Endothelial cell of hepatic sinusoid (primary cell): ENCODE results near the gene CIC.
"Not testable (repeated sequence)": the region's sequence is repeated elsewhere in the genome, so short reads cannot be mapped to it uniquely, and the experiment has no call there.

Experiments used
- in situ Hi-C: cut with HindIII; loops from 2 replicates; pipeline ENCODE4 v1.10.0; 2017; ENCODE audit warnings: low sequenced_read_pairs

Gene CIC

DNA sequence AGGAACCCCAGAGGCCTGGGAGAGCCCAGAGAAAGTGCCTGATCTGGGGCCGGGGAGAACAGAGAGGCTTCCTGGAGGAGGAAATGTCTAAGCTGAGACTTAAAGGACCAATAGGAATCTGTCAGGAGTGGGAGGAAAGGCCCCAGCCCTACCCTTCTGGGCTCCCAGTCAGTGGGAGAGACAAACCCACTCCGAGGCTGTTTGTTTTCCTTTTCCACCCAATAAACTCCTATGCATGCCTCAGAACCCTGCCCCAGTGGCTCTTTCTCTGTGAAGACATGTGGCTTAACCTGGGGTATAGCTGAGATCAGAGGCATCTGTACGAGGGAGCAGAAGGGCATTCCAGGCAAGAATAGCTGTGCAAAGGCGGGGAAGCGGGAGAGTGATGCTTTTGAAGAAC is 58.3 kb downstream of the CIC start:
- in situ Hi-C loops, result no loop called here

DNA sequence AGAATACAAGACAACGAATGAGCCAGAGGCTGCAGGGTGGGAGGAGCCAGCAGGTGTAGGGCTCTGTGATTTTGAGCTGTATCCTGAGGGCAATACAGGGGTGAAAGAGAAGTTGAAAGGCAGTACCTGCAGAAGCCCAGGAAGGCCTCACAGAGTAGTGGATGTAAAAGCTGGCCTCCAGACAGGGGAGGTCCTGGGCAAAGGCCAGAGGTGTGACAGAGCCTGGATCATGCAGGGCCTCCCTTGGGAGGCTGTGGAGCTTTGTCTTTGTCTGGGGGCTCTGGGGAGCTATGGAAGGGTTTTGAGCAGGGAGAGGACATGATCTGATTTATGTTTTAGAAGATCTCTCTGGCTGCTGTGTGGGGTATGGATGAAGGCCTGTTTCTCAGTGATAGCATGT is 59.1 kb downstream of the CIC start:
- in situ Hi-C loops, result no loop called here

DNA sequence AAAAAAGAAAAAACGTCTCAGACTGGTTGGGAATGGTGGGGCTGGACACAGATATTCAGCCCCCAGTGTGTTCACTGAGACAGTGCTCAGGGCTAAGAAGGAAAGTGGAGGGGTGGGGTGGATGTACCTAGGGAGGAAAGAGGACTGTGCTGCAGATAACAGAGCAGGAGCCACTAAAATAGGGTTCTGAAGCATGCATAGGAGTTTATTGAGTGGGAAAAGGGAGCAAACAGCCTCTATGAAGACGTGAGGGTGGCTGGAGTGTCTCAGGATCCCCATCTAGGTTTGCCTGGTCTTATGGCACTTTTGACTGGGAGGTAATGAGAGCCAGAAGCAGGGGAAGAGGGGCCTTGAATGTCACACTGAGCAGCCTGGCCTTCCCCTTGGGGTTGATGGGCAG is 59.8 kb downstream of the CIC start:
- in situ Hi-C loops, result no loop called here

DNA sequence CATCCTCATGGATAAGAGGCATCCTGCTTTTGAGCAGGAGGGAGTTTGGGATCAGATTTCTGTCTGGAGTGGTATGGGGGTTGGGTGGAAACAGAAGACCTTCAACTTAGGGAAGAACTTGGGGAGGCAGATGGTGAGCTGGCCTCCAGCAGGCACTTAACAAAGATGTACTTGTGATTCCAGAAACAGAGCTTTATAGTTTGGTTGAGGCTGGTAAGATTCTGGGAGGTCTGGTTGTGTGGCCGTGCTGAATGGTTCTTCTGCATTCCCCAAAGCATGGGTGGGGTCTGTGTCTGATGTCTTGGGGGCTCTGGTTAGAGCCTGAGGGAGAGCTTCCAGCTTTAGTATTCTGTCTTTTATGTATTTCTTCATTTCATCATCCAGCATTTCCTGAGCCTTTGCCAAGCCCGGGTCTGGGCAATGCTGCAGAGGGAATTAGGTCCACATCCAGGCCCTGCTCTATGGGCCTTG is 61.2 kb downstream of the CIC start:
- in situ Hi-C loops, result loop anchor here (5.0 kb wide), 3 partner anchors 73 to 98 kb away; partner anchors contain the start of gene ERF

DNA sequence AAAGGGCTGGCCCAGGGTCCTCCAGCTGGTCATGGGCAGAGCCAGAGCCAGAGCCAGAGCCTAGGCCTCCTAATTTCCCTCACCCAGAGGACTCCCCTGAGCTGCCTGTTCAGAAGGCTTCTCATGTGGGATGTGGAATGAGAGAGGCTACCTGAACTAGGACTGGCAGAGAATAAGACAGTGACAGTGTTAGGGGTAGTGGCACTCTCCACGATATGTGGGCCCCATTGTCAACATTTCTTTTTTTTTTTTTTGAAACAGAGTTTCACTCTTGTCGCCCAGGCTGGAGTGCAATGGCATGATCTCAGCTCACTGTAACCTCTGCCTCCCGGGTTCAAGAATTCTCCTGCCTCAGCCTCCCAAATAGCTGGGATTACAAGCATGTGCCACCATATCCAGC is 62.3 kb downstream of the CIC start:
- in situ Hi-C loops, result loop anchor here (5.0 kb wide), 3 partner anchors 74 to 99 kb away; partner anchors contain the start of gene ERF

DNA sequence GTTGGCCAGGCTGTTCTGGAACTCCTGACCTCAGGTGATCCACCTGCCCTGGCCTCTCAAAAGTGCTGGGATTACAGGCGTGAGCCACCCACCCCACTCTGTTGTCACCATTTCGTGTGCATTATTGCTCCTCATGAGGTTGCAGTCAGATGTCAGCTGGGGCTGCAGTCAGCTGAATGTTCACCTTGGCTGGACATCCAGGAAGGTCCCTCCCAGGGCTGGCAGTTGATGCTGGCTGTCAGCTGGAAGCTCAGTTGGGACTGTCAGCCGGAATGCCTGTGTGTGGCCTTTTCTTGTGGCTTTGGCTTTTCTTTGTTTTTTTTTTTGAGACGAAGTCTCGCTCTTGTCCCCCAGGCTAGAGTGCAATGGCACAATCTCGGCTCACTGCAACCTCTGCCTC is 63.0 kb downstream of the CIC start:
- in situ Hi-C loops, result loop anchor here (5.0 kb wide), 3 partner anchors 75 to 100 kb away; partner anchors contain the start of gene ERF

DNA sequence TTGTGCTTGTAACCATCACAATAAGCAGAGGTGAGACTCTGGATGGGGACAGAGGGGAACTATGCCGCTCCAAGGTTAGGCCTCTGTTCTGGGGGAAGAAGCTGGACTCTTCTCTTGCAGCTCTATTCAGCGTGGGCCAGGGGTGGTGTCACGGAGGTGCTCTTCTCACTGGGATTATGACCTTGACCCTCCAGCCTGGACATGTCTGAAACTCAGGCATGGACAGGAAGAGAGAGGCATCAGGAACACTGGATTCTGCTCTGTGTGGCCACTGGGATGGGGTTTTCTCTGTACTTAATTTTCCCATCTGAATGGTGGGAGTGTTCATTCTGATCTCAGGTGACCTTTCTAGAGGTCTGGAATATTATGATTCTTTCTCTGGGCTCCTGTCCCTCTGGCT is 64.0 kb downstream of the CIC start:
- in situ Hi-C loops, result loop anchor here (5.0 kb wide), 3 partner anchors 76 to 101 kb away; partner anchors contain the start of gene ERF

DNA sequence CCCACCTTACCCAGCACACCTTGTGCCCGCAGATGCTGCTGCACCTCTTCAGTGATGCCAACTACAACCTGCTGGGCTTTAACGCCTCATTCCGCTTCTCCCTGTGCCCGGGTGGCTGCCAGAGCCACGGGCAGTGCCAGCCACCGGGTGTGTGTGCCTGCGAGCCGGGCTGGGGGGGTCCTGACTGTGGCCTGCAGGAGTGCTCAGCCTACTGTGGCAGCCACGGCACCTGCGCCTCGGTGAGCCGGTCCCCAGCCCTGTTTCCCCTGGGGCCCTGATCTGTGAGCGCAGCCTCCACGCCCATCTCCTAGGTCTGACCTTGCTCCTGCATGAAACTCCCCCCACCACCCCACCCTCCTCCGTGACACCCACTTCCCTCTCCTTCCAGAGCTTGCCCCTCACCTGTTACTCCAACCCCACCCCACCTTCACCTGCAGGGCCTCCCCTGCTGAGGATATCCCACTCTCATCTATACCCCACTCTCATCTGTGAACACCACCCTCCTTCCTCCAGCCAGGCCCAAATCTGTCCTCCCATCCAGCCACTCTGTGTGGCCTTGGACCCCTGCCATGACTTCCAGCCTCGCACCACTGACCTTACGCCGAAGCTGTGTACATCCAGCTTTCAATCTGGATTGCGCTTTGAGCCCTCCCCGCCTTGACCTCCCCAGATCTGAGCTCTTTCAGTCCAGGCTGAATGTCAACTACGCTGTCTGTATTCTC is 65.1 kb downstream of the CIC start:
- in situ Hi-C loops, result loop anchor here (5.0 kb wide), 3 partner anchors 77 to 102 kb away; partner anchors contain the start of gene ERF

DNA sequence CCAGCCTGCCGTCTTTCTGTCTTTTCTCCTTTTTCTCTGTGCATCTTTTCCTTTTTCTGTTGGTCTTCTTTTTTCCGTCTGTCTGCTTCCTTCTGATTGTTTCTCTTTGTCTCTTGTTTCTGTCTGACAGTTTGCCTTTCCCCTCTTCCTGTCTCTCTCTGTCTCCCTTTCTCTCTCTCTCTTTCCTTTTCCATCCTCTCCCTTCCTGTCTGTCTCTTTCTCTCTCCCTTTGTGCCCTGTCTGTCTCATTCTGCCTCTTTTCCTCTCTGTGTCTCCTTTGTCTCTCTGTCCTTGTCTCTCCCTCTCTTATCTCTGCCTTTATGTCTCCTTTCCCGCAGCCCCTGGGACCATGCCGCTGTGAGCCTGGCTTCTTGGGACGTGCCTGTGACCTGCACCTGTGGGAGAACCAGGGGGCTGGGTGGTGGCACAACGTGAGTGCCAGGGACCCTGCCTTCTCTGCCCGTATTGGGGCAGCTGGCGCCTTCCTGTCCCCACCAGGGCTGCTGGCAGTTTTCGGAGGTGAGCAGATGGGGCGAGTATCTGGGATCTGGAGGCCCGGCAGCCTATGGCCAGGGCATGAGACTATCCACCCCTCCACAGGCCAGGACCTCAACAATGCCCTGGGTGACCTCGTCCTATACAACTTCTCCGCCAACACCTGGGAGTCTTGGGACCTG is 65.8 kb downstream of the CIC start:
- in situ Hi-C loops, result loop anchor here (5.0 kb wide), 3 partner anchors 78 to 103 kb away; partner anchors contain the start of gene ERF

DNA sequence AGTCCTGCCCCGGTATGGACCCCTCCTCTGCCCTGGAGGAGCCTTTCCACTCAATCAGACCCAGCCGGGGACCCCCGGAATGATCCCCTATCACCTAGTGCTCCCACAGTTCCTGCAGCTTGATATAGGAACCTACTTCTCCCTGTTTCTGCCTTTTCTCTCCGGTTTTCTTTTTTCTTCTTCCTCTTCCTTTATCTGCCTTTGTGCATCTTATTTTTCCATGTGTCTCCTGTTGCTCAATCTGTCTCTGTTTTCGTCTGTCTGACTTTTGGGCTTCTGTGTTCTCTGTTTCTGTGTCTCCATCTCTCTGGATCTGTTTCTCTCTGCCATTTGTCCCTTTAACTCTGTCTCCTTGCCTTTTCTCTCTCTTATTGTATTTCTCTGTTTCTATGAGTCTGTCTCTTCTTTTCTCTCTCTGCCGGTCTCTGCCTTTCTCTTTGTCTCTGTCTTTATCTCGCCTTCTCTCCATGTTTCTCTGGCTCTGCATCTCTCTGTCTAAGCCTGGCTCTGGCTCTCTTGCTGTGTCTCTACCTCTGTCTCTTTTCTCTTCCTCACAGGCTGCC is 66.4 kb downstream of the CIC start:
- in situ Hi-C loops, result no loop called here

DNA sequence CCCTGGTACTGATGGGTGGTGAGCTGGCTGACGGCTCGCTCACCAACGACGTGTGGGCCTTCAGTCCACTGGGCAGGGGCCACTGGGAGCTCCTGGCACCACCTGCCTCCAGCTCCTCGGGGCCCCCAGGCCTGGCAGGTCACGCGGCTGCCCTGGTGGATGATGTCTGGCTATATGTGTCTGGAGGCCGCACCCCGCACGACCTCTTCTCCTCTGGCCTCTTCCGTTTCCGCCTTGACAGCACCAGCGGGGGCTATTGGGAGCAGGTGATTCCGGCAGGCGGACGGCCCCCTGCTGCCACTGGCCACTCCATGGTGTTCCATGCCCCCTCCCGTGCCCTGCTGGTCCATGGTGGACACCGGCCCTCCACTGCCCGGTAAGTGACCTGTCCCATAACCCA is 66.9 kb downstream of the CIC start:
- in situ Hi-C loops, result no loop called here

DNA sequence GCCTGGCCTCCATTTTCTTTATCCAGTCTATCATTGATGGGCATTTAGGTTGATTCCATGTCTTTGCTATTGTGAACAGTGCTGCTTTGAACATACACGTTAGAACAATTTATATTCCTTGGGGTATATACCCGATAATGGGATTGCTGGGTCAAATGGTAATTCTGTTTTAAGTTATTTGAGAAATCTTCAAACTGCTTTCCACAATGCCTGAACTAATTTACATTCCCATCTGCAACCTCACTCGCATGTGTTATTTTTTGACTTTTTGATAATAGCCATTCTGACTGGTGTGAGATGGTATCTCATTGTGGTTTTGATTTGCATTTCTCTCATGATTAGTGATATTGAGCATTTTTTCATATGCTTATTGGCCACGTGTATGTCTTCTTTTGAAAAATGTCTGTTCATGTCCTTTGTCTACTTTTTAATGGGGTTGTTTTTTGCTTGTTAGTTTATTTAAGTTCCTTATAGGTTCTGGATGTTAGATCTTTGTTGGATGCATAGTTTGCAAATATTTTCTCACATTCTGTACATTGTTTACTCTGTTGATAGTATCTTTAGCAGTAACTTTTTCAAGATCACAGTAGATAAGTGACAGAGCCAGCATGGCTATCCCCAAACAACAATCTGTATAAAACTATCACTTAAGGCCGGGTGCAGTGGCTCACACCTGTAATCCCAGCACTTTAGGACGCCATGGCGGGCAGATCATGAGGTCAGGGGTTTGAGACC is 70.2 kb downstream of the CIC start:
- in situ Hi-C loops, result not testable (repeated sequence)

DNA sequence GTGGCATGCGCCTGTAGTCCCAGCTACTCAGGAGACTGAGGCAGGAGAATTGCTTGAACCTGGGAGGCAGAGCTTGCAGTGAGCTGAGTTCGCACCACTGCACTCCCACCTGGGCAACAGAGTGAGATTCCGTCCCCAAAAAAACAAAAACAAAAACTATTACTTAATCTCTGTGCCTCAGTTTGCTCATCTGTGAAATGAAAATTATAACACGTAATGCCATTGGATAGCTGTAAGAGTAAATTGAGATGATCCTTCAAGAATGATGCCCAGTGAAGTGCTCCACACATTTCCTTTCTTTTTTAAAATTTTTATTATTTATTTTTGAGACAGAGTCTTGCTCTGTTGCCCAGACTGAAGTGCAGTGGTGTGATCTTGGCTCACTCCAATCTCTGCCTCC is 70.9 kb downstream of the CIC start:
- in situ Hi-C loops, result not testable (repeated sequence)

DNA sequence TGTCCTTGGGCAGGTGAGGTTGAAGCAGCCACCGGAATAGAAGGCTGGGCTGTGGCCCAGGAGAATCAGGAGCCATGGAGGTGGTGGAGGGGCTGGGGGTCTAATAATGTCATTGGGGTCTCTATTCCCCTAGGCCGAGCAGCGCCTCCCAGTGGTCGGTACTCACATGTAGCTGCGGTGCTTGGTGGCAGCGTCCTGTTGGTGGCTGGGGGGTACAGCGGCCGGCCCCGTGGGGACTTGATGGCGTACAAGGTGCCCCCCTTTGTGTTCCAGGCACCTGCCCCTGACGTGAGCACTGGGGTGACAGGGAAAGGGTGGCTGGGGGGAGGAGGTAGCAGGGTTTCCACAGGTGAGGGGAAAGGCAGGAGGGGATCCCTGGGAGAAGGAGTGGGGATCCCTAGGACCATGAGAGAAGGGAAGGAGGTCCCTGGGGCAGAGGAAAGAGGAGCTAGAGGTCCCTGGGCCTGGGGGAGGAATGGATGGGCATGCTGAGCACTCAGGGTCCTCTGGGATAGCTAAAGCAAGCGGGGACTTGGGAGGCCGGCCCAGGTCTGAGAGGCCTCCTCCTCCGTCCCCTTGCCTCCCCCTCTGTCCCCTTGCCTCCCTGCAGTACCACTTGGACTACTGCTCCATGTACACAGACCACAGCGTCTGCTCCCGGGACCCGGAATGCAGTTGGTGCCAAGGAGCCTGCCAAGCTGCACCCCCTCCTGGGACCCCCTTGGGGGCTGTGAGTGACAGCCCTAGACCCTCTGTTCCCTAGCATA is 74.5 kb downstream of the CIC start:
- in situ Hi-C loops, result no loop called here

DNA sequence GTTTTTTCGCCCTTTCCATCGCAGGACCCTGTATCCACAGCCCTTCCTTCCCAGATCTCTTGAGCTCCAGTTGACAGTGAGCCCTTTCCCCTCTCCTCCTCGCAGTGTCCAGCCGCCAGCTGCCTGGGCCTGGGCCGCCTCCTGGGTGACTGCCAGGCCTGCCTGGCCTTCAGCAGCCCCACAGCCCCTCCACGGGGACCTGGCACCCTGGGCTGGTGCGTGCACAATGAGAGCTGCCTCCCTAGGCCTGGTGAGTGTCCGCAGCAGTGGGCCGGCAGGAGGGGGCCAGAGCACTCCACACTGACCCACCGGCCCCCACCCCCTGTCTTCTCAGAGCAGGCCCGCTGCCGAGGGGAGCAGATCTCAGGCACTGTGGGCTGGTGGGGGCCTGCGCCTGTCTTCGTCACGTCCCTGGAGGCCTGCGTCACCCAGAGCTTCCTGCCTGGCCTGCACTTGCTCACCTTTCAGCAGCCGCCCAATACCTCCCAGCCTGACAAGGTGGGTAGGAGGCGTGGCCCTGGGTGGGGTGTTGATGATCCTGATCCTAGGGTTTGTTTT is 75.4 kb downstream of the CIC start:
- in situ Hi-C loops, result no loop called here
